ENCODE results near the gene ZBTB47.
A peak's percentile ranks its signal among the peaks of the same experiment; 100 is the strongest.

The ZBTB47 gene

DNA sequence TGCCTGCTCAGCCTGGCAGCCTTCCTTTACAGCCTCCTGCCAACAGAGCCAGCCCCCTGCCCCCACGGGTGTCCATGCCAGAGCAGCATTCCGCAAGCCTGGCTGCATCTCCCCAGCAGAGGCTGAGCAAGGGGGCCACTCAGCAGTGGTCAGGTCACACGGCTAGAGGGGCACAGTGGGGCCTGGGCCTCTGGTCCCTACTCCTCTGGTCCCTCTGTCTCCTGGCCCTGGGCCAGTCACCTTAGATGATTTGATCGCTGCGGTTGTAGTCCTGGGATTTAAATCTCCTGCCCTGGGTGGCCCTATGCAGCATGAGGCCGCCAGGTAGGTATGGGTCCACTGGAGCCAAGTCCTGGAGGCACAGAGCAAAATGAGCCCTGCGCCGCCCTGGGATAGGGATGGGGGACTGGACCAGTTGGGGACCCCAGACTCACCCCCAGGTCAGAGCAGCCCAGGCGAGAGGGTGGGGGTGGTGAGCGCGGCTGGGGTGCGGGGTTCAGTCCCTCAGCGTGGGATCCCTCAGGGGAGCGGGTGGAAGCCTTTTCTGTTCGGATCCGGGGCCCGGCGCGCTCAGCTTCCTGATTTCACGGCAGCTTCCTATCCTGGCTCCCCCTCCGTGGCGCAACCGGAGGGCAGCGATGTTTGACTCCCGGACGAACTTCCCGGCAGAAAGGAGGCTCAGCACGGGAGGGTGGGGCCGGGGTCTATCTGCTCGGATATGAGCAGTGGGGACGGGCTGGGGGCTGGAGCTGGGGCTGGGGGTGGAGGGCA lies at the start of gene ZBTB47:
Gene ZBTB47, plus strand, starts transcription at position 138 of the 771 bp plus-strand sequence. CDS start 4,659 bp downstream, outside the sequence.
- no peak for DNase-seq

DNA sequence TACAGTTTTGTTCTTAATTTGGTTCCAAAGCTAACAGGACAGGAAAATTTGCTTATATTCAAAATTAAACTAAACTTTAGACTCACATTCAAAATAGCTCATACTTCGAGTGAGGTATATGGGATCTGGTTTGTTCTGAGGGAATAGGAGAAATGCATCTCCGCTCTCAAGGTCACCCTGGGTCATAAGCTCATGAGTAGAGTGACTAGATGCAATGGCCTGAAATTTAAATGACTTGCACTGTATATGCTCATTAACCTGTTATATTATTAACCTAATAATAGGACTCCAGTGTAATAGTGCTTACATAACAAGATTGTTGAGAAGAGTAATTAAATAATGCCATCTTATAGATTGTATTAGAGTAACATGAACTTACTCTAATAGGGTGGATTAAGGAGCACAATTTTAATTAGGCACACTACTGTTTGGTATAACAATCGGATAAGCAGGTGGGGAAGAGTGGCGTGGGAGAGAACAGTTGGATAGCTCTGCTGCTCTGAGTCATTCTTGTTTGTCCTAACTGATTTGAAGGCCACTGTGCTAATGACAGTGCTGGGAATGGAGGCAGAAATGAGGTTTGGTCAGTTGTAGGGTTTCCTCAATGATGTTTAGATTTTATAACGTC lies 47.8 kb upstream of the ZBTB47 start:
- peak; percentile 23 for DNase-seq

GRCh38 chr3:42608581-42608980 lies 44.9 kb upstream of the ZBTB47 start:
- no peak for DNase-seq

- DNase-seq = no peak
Measured at GRCh38 chr3:42610976-42611375, 42.5 kb upstream of the ZBTB47 start.

GRCh38 chr3:42612217-42612616 lies 41.3 kb upstream of the ZBTB47 start:
- no peak for DNase-seq

DNA sequence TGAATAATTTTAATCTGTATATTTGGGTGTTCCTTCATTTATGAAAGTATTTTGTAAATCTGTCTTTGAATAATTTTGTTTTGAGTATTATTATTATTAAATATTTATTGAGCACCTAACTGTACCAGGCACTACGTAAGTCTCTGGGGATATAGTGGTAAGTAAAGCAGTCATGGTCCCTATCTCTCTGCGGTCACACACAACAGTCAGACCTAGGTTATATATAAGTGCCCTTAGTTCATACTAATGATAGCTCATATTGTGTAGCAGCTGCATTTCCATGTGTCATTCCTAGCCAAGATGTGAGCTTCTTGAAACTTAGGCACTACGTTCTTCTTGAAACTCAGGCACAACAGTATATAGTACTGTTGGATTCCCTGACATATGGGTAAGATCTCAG lies 40.6 kb upstream of the ZBTB47 start:
- DNase-seq = no peak

DNA sequence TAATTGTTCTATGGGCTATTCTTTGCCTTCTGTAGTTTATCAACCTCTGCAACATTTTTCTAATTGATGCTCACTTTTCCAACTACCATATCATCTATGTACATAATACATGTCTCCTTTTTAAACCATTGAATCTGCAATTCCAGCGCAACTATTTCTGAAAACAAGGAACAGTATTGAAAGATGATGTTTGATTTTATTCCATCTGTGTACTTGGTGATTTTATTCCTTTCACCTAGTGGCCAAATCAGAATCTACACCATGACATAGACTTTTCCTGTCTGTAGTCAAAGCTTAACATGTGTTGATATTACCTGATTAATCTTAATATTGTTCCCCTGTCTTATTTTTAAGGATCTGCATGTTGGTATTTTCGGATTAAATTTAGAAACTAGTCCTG lies 40.0 kb upstream of the ZBTB47 start:
- DNase-seq = no peak

GRCh38 chr3:42631620-42632019 lies 21.9 kb upstream of the ZBTB47 start:
- no peak for DNase-seq

DNA sequence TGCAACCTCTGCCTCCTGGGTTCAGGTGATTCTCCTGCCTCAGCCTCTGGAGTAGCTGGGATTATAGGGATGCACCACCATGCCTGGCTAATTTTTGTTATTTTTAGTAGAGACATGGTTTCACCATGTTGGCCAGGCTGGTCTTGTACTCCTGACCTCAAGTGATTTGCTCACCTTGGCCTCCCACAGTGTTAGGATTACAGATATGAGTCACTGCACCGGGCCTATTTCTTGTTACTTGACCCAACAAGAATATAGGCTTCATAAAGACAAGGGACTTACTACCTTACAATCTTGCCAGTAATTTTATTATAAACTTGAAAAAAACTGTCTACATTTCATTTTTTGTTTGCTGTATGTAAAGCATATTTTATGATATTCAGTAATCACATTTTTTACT lies 21.4 kb upstream of the ZBTB47 start:
- no peak for DNase-seq

DNA sequence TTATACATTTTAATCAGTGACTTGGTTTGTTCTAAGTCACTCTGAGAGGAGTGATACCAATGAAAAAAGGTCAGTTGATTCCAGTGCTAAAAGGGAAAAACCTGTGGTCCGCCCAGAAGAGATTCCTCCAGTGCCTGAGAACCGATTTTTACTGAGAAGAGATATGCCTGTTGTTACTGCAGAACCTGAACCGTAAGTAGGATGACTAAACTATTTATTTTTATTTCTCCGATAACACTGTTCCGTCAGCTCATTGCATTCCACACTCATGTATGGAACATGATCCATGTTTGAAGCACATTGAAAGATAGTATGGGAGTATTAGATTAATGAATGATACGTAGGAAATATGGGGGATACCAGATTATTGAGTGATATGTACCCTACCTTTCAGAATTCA lies 20.0 kb upstream of the ZBTB47 start:
- no peak for DNase-seq

DNA sequence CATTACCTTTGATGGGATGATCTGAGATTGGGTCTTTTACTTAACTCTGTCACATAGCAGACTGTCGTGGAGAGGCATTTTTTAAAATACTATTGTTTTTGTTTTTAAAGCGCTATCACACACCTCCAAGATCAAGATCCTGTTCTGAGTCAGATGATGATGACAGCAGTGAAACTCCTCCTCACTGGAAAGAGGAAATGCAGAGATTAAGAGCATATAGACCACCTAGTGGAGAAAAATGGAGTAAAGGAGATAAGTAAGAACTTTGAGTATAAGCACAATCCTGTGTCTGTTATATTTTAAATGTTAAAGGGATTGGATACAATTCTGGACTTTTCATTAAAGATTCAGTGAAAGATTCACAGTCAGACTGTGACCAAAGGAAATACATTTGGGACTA lies 18.4 kb upstream of the ZBTB47 start:
- DNase-seq = no peak

DNA sequence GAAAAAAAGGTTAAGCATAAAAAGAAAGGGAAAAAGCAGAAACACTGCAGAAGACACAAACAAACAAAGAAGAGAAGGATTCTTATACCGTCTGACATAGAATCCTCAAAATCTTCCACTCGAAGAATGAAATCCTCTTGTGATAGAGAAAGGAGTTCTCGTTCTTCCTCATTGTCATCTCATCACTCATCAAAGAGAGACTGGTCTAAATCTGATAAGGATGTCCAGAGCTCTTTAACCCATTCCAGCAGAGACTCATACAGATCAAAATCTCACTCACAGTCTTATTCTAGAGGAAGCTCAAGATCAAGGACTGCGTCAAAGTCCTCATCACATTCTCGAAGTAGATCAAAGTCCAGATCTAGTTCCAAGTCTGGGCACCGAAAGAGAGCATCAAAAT lies 16.5 kb upstream of the ZBTB47 start:
- DNase-seq = no peak

DNA sequence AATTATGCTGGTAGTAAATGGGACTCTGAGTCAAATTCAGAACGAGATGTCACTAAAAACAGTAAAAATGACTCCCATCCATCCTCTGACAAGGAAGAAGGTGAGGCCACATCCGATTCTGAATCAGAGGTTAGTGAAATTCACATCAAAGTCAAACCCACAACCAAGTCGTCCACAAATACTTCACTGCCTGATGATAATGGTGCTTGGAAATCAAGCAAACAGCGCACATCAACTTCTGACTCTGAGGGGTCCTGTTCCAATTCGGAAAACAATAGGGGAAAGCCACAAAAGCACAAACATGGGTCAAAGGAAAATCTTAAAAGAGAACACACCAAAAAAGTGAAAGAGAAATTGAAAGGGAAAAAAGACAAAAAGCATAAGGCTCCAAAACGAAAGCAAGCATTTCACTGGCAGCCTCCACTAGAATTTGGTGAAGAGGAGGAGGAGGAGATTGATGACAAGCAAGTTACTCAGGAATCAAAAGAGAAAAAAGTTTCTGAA lies 15.1 kb upstream of the ZBTB47 start:
- DNase-seq = no peak

DNA sequence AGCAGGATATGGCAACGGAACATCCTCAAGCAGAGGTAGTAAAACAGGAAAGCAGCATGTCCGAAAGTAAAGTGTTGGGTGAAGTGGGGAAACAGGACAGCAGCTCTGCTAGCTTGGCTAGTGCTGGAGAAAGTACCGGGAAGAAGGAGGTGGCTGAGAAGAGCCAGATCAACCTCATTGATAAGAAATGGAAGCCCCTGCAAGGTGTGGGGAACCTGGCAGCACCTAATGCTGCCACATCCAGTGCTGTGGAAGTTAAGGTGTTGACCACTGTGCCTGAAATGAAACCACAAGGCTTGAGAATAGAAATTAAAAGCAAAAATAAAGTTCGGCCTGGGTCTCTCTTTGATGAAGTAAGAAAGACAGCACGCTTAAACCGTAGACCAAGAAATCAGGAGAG lies 14.3 kb upstream of the ZBTB47 start:
- DNase-seq = no peak

DNA sequence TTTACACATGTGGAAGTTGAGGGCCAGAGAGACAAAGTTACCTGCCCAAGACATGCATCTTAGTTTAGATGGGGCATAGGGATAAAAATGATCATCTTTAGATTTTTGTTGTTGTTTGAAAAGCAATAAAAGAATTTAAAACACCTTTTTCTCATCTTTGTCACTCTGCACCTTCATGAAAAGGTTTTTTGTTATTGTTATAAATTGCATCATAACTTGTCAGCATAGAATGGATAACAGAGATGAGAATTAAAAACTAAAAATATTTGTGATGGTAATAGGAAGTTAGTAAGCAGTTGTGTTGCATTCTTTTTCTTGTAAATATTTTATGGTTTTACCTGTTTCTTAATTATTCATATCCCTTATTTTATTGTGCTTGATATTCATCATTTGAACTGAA lies 13.4 kb upstream of the ZBTB47 start:
- no peak for DNase-seq

- no peak for DNase-seq
Measured at GRCh38 chr3:42640771-42641370, 12.6 kb upstream of the ZBTB47 start.

GRCh38 chr3:42647821-42648459 lies 5.6 kb upstream of the ZBTB47 start:
- DNase-seq = no peak

GRCh38 chr3:42649006-42649405 lies 4.5 kb upstream of the ZBTB47 start:
- no peak for DNase-seq

GRCh38 chr3:42649783-42650182 lies 3.7 kb upstream of the ZBTB47 start:
- no peak for DNase-seq

DNA sequence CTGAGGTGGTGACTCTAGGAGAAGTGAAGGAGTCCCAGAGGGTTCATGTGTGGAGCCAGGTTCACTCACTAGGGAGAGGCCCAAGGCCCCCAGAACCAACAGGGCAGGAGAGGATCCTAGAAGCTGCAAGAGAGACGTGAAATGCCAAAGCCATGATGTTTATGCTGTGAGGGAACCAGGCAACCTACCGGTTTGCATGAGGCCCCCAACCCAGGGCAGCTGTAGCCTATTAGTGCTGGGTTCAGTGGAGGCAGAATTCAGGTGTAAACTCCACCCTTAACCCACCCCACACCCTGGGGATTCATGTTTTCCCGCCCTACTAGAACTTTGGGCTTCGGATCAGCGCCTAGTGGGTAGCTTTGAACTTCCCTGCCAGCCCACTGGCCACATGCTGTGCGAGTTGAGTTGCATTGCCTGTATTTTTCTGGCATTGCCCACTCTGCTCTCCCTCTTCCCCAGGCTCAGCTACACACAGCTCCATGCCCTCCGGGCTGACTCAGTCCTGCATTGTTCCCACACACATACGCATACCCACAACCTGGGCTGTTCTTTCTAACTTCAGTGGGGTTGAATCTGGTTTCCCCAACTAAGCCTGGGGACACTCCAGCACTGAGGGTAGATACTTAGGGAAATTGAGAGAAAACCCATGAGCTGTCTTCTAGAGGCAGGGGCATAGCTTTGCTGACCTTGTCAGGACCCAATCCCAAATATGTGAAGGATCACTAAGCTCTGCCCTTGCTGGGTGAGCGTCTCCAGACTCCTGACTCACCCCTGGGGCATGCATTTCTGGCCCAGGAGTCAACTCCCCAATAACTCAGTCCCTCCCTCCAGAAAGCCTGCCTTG lies 2.0 kb upstream of the ZBTB47 start:
- no peak for DNase-seq

DNA sequence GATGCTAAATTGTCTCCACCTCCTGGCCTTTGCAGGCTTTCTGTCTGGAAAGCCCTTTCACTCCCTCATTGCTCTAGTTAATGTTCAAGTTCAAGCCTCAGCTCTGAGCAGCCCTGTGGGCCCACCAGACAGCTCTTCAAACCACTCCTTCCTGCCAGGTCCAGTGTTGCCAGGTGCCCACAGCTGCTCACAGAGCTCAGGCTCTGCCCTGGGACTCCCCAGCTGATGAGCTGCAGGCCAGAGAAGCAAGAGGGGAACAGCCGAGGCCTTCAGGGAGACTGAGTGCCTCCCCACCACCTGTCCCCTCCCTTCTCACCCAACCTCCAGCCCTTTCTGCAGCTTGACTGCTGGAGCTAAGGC lies 1.3 kb upstream of the ZBTB47 start:
- DNase-seq = no peak

- DNase-seq = no peak
Measured at GRCh38 chr3:42652611-42653302, 740 bp upstream of the ZBTB47 start.
